Fibroblast of mammary gland (primary cell): ENCODE measurements around the gene LAMA5.

Experiments used
- DNase-seq: peaks from one replicate; pipeline ENCODE4 v3.0.0-alpha.2; 2010; ENCODE audit warnings: low read depth
- H3K4me3 ChIP-seq: 2 replicates; pipeline ENCODE4 v1.5.1; 2011; ENCODE audit warnings: low read depth, mild to moderate bottlenecking, low read length, moderate library complexity; ENCODE audit not compliant: control insufficient read depth
- CTCF ChIP-seq: conservative IDR thresholded peaks from 2 replicates; pipeline ENCODE4 v1.5.1; 2011; ENCODE audit warnings: low read depth, low read length, inconsistent platforms; ENCODE audit not compliant: control insufficient read depth, insufficient read depth

The LAMA5 gene

GRCh38 chr20:62276439-62276838 is 90.7 kb downstream of the LAMA5 start:
- H3K4me3 ChIP-seq, result no peak overlapping the region
- no peak for TF ChIP-seq CTCF
- no peak for DNase-seq

GRCh38 chr20:62275219-62275618 is 91.9 kb downstream of the LAMA5 start:
- no peak overlapping the region for H3K4me3 ChIP-seq
- no peak for TF ChIP-seq CTCF
- no peak for DNase-seq

- no peak for DNase-seq
- no peak for TF ChIP-seq CTCF
- H3K4me3 ChIP-seq, result no peak overlapping the region
Measured at GRCh38 chr20:62274332-62274950, 92.7 kb downstream of the LAMA5 start.

- no peak for TF ChIP-seq CTCF
- no peak for DNase-seq
- no peak overlapping the region for H3K4me3 ChIP-seq
Measured at GRCh38 chr20:62273416-62273815, 93.7 kb downstream of the LAMA5 start.

GRCh38 chr20:62272200-62272599 is 94.9 kb downstream of the LAMA5 start:
- TF ChIP-seq CTCF, result no peak
- no peak overlapping the region for H3K4me3 ChIP-seq
- DNase-seq, result no peak

GRCh38 chr20:62269871-62270270 is 97.2 kb downstream of the LAMA5 start:
- no peak for TF ChIP-seq CTCF
- DNase-seq, result no peak
- H3K4me3 ChIP-seq, result no peak overlapping the region

- DNase-seq, result no peak
- no peak for TF ChIP-seq CTCF
- H3K4me3 ChIP-seq, result no peak overlapping the region
Measured at GRCh38 chr20:62269378-62269777, 97.7 kb downstream of the LAMA5 start.
